Vagina (tissue), 2 donors: Measurements from ENCODE around the gene KAZN. TPM values are rescaled to one million over a fixed set of nuclear protein-coding genes. Genes with fewer than 3 reads are reported as not detected.
"Not testable (repeated sequence)": the region's sequence is repeated elsewhere in the genome, so short reads cannot be mapped to it uniquely, and the experiment has no call there.

Experiments
- DNase-seq, 2 donors: peaks; one replicate each; pipeline ENCODE4 v3.0.0-alpha.2; 2017; ENCODE audit errors: extremely low spot score in 2 of 2
- H3K27ac ChIP-seq: fragments of 200-600 bp; sonication (generic); one replicate; pipeline ENCODE4 v1.5.1; 2019
- H3K27me3 ChIP-seq: fragments of 200-600 bp; sonication (generic); one replicate; pipeline ENCODE4 v1.5.1; 2019
- H3K36me3 ChIP-seq, 2 donors: fragments of 200-600 bp; sonication (generic); one replicate each; pipeline ENCODE4 v1.5.1; 2017 to 2019
- H3K4me1 ChIP-seq: fragments of 200-600 bp; sonication (generic); one replicate; pipeline ENCODE4 v1.5.1; 2019
- H3K4me3 ChIP-seq, 2 donors: fragments of 200-600 bp; sonication (generic); 1 replicate in 1 of 2; 2 replicates in 1 of 2; pipeline ENCODE4 v1.5.1; 2016 to 2019
- H3K9me3 ChIP-seq: fragments of 200-600 bp; sonication (generic); one replicate; pipeline ENCODE4 v1.5.1; 2019
- POLR2A ChIP-seq, 2 donors: fragments of 450-650 bp; IDR thresholded peaks; one replicate each; pipeline ENCODE4 v1.6.1; 2017; ENCODE audit warnings: antibody characterized with exemption in 2 of 2, mild to moderate bottlenecking in 2 of 2, moderate library complexity in 2 of 2
- POLR2AphosphoS5 ChIP-seq, 2 donors: sonication (generic); formaldehyde crosslinking; IDR thresholded peaks; one replicate each; pipeline ENCODE4 v1.9.0; 2017; ENCODE audit warnings: antibody characterized with exemption in 2 of 2, mild to moderate bottlenecking in 2 of 2, low read depth in 1 of 2; ENCODE audit not compliant: insufficient read depth in 1 of 2
- intact Hi-C: fragments of 100-400 bp; cut with DNase I; formaldehyde crosslinking; loops from one replicate; pipeline ENCODE4 v1.15.1; 2023
- total RNA-seq: library from RNA; depleted of rRNA; stranded (reverse); fragments of >200 nt; gene quantifications from one replicate; pipeline ENCODE4 v1.2.3, GENCODE V29; 2016
- TF ChIP-seq, protein P1 (sequence below), 3 experiments: fragments of 450-650 bp in 2 of 3; fragments of 200-600 bp in 1 of 3; sonication (generic) in 1 of 3; IDR thresholded peaks; one replicate each; pipeline ENCODE4 v1.5.1; 2017 to 2019; ENCODE audit warnings: antibody characterized with exemption in 3 of 3, mild to moderate bottlenecking in 2 of 3, moderate library complexity in 2 of 3

Gene KAZN
- total RNA-seq, 1 donor from 2014 or later: 29.5 TPM

DNA sequence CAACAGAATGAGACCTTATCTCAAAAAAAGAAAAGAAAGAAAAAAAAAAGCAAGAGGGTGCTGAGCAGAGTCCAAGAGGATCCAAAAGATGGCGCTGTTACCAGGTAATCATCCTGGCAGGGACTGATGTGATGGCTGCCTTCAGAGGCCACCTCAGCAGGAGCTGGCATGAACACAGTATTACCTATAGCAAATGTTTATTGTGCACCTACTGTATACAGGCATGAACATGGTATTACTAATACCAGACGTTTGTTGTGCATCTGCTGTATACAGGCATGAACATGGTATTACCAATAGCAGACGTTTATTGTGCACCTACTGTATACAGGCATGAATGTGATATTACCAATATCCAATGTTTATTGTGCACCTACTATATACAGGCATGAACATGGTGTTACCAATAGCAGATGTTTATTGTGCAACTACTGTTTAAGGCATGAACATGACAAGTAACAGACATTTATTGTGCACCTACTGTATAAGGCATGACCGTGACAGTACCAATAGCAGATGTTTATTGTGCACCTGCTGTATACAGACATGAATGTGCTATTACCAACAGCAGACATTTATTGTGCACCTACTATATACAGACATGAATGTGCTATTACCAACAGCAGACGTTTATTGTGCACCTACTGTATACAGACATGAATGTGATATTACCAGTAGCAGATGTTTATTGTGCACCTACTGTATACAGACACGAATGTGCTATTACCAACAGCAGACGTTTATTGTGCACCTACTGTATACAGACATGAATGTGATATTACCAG is 439.9 kb downstream of the KAZN start:
- Histone ChIP-seq H3K4me1 (no peaks in the 10 kb centered on the region), H3K4me3 (no peak overlapping the region), H3K27ac (no peak overlapping the region), H3K9me3 (no peaks in the 10 kb centered on the region), H3K27me3 (no peaks in the 10 kb centered on the region), H3K36me3 (peaks cover 0 to 5% of the 10 kb centered on the region in 2 donors)
- no peak for DNase-seq
- intact Hi-C loops: no loop called here
- TF ChIP-seq POLR2A (IDR thresholded peaks at IDR 0.05) (no peak), POLR2AphosphoS5 (IDR thresholded peaks at IDR 0.05; ENCODE audit: insufficient read depth in 1 of 2, low read depth in 1 of 2) (no peak)
- TF ChIP-seq, protein P1, sequence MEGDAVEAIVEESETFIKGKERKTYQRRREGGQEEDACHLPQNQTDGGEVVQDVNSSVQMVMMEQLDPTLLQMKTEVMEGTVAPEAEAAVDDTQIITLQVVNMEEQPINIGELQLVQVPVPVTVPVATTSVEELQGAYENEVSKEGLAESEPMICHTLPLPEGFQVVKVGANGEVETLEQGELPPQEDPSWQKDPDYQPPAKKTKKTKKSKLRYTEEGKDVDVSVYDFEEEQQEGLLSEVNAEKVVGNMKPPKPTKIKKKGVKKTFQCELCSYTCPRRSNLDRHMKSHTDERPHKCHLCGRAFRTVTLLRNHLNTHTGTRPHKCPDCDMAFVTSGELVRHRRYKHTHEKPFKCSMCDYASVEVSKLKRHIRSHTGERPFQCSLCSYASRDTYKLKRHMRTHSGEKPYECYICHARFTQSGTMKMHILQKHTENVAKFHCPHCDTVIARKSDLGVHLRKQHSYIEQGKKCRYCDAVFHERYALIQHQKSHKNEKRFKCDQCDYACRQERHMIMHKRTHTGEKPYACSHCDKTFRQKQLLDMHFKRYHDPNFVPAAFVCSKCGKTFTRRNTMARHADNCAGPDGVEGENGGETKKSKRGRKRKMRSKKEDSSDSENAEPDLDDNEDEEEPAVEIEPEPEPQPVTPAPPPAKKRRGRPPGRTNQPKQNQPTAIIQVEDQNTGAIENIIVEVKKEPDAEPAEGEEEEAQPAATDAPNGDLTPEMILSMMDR (IDR thresholded peaks at IDR 0.05): no peak

DNA sequence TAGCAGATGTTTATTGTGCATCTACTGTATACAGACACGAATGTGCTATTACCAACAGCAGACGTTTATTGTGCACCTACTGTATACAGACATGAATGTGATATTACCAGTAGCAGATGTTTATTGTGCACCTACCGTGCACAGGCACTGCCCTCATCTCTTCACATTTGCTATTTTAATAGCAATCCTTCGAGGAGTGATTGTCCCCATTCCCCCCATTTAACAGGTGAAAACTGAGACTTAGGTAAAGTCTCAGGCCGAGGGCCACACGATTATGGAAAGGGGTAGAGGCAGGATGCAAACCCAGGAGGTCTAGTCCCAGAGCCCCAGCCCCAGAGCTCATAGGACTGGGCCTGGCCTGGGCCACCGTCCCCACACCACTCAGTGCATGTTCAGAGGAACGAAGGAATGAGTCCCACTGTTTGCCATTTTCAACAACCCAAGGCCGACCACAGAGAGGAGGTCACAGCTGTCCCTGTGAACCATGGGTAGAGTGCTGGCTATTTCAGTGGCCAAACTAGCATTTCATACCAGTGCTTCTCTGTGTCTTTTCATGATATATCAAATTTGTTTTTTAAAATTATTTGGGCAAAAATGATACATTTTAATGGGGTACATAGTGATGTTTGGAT is 440.6 kb downstream of the KAZN start:
- H3K27me3 ChIP-seq: no peaks in the 10 kb centered on the region
- no peaks in the 10 kb centered on the region for H3K9me3 ChIP-seq
- no peak for DNase-seq
- TF ChIP-seq, protein P1 (IDR thresholded peaks at IDR 0.05): no peak
- TF ChIP-seq POLR2A (IDR thresholded peaks at IDR 0.05) (no peak), POLR2AphosphoS5 (IDR thresholded peaks at IDR 0.05; ENCODE audit: insufficient read depth in 1 of 2, low read depth in 1 of 2) (no peak)
- peaks cover 0 to 5% of the 10 kb centered on the region in 2 donors for H3K36me3 ChIP-seq
- H3K4me3 ChIP-seq: no peak overlapping the region
- H3K4me1 ChIP-seq: no peaks in the 10 kb centered on the region
- H3K27ac ChIP-seq: no peak overlapping the region
- intact Hi-C loops: no loop called here

DNA sequence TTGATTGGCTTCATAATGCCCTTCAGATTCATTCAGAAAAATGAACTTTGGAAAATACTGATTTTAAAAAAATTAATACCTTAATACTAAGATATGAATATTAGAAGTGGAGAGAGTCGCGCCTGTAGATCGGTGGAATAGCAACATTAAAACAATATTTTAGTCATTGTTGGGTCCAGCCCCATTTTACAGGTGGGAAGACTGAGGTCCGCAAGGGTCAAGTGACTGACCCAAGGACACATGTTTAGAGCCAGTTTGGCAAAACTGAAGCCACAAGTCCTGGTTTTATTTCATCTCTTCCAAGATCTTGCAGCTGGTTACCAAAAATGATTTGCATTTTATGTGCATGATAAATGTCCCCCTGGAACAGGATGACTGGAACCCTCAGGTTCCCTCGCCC is 441.4 kb downstream of the KAZN start:
- H3K4me3 ChIP-seq: no peak overlapping the region
- TF ChIP-seq, protein P1 (IDR thresholded peaks at IDR 0.05): no peak
- TF ChIP-seq POLR2A (IDR thresholded peaks at IDR 0.05) (no peak), POLR2AphosphoS5 (IDR thresholded peaks at IDR 0.05; ENCODE audit: insufficient read depth in 1 of 2, low read depth in 1 of 2) (no peak)
- no peak for DNase-seq
- H3K4me1 ChIP-seq: no peaks in the 10 kb centered on the region
- no peaks in the 10 kb centered on the region for H3K27me3 ChIP-seq
- H3K36me3 ChIP-seq: peaks cover 0 to 2% of the 10 kb centered on the region in 2 donors
- no peaks in the 10 kb centered on the region for H3K9me3 ChIP-seq
- intact Hi-C loops: loop anchor here (5.0 to 10.0 kb wide), 3 partner anchors 245 to 1075 kb away; no protein-coding TSS in a partner anchor
- no peak overlapping the region for H3K27ac ChIP-seq

DNA sequence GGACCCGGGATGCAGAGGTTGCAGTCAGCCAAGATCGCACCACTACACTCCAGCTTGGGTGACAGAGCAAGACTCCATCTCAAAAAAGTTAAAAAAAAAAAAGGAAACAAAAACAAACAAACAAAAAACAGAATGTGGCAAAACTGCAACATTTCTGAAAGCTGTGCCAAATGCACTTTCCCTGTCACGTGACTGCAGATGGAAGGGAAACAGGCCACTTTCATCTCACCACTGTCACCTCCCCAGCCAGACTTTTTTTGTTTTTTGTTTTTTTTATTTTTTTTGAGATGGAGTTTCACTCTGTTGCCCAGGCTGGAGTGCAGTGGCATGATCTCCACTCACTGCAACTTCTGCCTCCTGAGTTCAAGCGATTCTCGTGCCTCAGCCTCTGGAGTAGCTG is 442.2 kb downstream of the KAZN start:
- not testable (repeated sequence) for DNase-seq, H3K27me3 ChIP-seq, H3K4me1 ChIP-seq, H3K4me3 ChIP-seq, H3K27ac ChIP-seq, H3K9me3 ChIP-seq, H3K36me3 ChIP-seq
- intact Hi-C loops: loop anchor here (5.0 to 10.0 kb wide), 3 partner anchors 246 to 1076 kb away; no protein-coding TSS in a partner anchor

DNA sequence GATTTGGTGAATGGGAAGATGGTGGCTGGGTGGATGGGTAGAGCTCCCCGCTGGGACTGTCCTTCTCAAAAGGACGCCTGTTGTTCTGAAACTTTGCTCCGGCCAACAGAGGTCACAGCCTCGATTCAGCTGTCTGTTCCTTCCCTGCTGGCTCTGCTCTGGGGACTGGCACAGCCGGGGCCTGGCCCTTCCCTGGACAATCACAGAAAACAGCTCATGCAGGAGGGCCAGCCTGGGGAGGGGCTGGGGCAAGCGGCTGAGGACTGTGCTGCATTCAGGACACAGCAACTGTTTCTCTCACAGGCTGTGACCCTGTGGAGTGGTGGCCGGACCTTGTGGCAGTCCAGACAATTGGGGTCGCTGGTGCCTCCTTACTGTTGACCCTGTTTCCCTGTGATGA is 444.4 kb downstream of the KAZN start:
- Histone ChIP-seq H3K4me3 (no peak overlapping the region), H3K4me1 (no peaks in the 10 kb centered on the region), H3K27ac (no peak overlapping the region), H3K36me3 (no peaks in the 10 kb centered on the region), H3K27me3 (no peaks in the 10 kb centered on the region), H3K9me3 (no peaks in the 10 kb centered on the region)
- DNase-seq: no peak
- TF ChIP-seq POLR2AphosphoS5 (IDR thresholded peaks at IDR 0.05; ENCODE audit: insufficient read depth in 1 of 2, low read depth in 1 of 2): no peak
- TF ChIP-seq, protein P1 (IDR thresholded peaks at IDR 0.05): no peak
- no peak for TF ChIP-seq POLR2A (IDR thresholded peaks at IDR 0.05)
- intact Hi-C loops: loop anchor here (5.0 to 10.0 kb wide), 3 partner anchors 248 to 1078 kb away; no protein-coding TSS in a partner anchor
